HG03039 (cell line): ENCODE measurements around the gene MAN2C1.
"Not testable (repeated sequence)": the region's sequence is repeated elsewhere in the genome, so short reads cannot be mapped to it uniquely, and the experiment has no call there.

Experiments
- ATAC-seq: cut with Tn5 transposase; IDR thresholded peaks from one replicate; pipeline ENCODE4 v1.9.1; 2021; ENCODE audit warnings: mild to moderate bottlenecking, moderate library complexity; ENCODE audit not compliant: unreplicated experiment

The MAN2C1 gene

DNA sequence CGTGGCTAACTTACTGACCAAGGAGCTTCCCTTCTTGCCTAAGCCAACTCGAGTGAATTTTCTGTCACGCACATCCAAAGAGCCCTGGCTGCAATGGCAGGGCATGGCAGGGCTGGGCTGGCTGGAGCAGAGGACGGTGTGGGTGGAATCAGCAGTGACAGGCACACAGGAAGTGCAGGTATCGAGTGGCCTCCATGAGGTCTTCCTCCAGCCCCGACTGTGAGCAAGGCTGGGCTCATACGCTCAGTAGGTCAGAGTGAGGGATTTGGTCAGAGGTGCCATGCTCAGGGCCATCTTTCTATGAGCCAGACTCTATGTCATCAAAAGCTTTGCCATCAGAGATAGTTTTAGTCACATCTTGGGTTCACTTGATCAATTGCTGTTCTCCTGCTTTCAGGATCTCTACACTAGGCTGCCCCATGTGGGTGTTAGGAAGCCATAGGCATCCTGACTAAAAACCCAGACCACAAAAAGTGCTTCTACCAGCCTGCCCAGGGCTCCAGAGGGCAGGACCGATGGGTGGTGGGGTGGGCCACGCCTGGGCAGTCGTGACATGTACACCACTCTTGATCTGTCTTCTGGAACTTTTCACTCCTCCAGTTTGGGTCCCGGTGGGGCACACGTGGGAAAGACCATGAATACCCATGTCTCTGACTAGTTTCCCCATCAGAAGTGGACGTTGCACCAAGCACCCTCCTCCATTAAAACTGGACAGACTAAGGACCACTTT is 55.1 kb downstream of the MAN2C1 start:
- ATAC-seq, result no peak

DNA sequence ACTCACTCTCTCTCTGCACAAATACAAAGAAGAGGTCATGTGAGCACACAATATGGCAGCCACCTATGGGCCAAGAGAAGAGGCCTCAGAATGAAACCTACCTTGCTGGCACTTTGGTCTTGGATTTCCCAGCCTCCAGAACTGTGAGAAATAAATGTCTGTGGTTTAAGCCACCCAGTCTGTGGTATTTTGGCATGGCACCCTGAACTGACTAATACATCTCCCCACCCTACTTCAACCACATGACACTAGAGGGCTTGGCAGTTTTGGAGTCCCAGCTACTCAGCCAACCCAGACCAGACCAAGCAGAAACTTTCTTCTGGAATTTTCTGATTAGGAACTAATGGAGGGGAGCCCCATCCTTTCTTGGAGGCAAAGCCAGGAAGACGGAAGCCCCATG is 55.9 kb downstream of the MAN2C1 start:
- ATAC-seq, result not testable (repeated sequence)

GRCh38 chr15:75309711-75310110 is 58.7 kb downstream of the MAN2C1 start:
- ATAC-seq, result no peak

- no peak for ATAC-seq
Observed at GRCh38 chr15:75307778-75308390, 60.5 kb downstream of the MAN2C1 start.

DNA sequence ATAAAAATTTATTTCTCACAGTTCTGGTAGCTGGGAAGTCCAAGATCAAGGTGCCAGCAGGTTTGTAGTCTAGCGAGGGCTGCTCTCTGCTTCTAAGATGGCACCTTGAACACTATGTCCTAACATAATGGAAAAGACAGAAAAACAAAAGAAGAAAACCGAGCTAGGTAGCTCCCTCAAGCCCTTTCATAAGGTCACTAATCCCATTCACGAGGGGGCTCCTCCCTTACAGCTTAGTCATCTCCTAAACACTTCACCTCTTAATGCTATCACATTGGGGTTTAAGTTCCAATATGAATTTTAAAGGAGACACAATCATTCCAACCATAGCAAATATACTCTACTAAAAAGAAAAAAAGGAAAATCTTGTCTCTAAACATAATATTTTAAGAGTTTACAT is 62.2 kb downstream of the MAN2C1 start:
- ATAC-seq, result no peak
